AG10803 (cell line): ENCODE measurements around the gene CAMK1D.
"Not testable (repeated sequence)": the region's sequence is repeated elsewhere in the genome, so short reads cannot be mapped to it uniquely, and the experiment has no call there.

ENCODE experiments used
- DNase-seq: peaks from one replicate; pipeline ENCODE4 v3.0.0; 2010; ENCODE audit warnings: low read depth
- H3K4me3 ChIP-seq: 2 replicates; pipeline ENCODE4 v1.5.1; 2011; ENCODE audit warnings: mild to moderate bottlenecking, low read length, control low read depth
- CTCF ChIP-seq: conservative IDR thresholded peaks from 2 replicates; pipeline ENCODE4 v1.5.1; 2011; ENCODE audit warnings: mild to moderate bottlenecking, low read length, control low read depth, inconsistent platforms

Gene CAMK1D

DNA sequence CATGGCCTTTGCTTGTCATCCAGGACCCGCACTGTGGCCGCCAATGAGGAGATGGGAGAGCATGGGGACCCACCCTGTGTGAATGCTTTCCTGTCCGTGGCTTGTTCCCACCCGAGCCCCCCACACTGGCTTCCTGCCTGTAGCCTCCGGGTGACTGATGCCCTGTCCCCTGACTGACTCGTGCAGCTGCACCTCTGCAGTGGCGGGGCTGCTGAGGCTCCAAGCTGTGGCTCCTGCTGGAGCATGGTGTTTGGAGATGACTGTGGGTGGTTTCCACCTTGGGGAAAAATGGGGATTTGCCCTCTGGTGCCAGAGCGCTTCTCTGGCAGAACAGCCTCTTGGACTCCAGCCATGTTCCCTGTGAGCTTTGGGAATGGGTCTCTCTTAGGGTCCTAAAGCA, 2.1 kb downstream of the CAMK1D start:
- TF ChIP-seq CTCF = no peak
- DNase-seq = no peak
- no peak overlapping the region for H3K4me3 ChIP-seq

- no peak for TF ChIP-seq CTCF
- no peak overlapping the region for H3K4me3 ChIP-seq
- no peak for DNase-seq
Observed at GRCh38 chr10:12351889-12352288, 2.5 kb downstream of the CAMK1D start.

GRCh38 chr10:12353399-12354242, 4.3 kb downstream of the CAMK1D start:
- TF ChIP-seq CTCF = no peak
- DNase-seq = no peak
- H3K4me3 ChIP-seq = no peak overlapping the region

- H3K4me3 ChIP-seq, DNase-seq: not testable (repeated sequence)
Observed at GRCh38 chr10:12354696-12355095, 5.3 kb downstream of the CAMK1D start.

DNA sequence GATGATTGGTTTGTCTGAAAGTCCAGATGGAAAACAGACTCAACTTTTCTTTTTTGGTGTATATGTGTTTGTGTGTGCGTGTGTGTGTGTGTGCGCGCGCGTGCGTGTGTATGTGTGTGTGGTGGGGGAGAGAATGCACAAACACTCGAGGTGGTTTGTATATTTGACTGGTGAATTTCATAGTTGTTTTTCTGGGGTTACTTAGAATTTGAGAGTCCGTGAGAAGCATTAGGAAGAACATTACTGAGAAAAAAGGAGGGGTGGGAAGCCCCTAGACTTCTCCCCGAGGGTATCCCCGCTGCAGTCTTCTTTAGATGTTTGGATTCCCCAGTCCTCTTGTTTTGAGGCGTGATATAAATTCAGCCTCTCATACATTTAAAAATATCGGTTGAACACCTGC, 6.0 kb downstream of the CAMK1D start:
- DNase-seq = no peak
- TF ChIP-seq CTCF = no peak
- no peak overlapping the region for H3K4me3 ChIP-seq

GRCh38 chr10:12357525-12358151, 8.3 kb downstream of the CAMK1D start:
- TF ChIP-seq CTCF = no peak
- DNase-seq = no peak
- H3K4me3 ChIP-seq = no peak overlapping the region

- H3K4me3 ChIP-seq = no peak overlapping the region
- DNase-seq = no peak
- no peak for TF ChIP-seq CTCF
Observed at GRCh38 chr10:12358863-12359564, 9.7 kb downstream of the CAMK1D start.
